Glomerular visceral epithelial cell (primary cell): Measurements from ENCODE around the gene RHCE.
"Not testable (repeated sequence)": the region's sequence is repeated elsewhere in the genome, so short reads cannot be mapped to it uniquely, and the experiment has no call there.

ENCODE experiments used
- DNase-seq: peaks from one replicate; pipeline ENCODE4 v3.0.0-alpha.2; 2016; ENCODE audit errors: extremely low spot score

Gene RHCE

GRCh38 chr1:25398079-25398478 lies 22.5 kb downstream of the RHCE start:
- not testable (repeated sequence) for DNase-seq

GRCh38 chr1:25397549-25397948 lies 23.1 kb downstream of the RHCE start:
- not testable (repeated sequence) for DNase-seq

- no peak for DNase-seq
Observed at GRCh38 chr1:25392841-25393240, 27.8 kb downstream of the RHCE start.

GRCh38 chr1:25389721-25390120 lies 30.9 kb downstream of the RHCE start:
- not testable (repeated sequence) for DNase-seq

DNA sequence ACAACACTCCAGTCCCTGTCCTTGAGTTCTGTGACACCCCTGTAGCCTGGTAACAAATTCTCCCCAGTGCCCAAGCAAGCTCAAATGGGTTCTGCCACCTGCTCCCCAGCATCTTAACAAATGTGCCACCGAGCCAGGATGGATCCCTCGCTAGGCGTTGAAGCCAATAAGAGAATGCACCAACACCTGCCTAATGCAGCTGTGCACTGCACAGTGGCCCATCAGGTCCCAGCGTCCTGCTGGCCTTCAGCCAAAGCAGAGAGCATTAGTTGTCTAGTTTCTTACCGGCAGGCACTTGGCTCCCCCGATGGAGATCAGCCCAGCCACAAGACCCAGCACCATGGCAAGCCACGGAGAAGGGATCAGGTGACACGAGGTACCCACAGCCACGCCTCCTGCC lies 31.9 kb downstream of the RHCE start:
- not testable (repeated sequence) for DNase-seq

DNA sequence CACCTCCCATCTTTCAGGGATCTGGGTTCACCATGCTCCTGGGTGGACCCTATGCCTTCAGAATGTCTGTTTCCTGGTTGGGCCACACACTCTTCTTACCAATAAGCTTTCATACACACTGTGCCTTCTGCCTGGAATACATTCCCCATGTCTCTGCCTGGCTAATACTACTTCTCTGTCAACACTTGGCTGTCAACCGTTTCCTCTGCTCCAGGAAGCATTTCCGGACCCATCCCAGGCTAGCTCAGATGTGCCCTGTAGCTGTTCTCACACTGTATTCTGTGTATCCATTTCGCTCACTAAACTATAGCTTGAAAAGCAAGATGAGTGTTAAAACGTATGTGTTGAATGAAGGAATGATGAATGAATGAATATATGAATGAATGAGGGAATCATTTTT lies 33.5 kb downstream of the RHCE start:
- not testable (repeated sequence) for DNase-seq

DNA sequence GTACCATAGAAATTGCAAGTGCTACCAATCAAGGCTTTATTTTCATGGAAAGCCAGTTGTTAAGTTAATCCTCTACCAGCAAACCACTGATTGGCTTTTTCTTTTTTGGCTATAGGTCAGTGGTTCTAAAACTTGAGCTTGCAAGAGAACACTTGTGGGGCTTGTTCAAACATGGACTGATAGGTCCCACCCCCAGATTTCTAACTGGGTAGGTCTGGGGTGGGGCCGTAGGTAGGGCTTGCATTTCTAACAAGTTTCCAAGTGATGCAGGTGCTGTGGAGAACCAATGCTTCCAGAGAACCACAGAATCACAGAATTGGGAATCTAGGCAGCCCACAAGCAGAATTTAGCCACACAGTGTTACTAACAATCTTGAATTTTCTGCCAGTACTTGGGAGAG lies 36.8 kb downstream of the RHCE start:
- not testable (repeated sequence) for DNase-seq

DNA sequence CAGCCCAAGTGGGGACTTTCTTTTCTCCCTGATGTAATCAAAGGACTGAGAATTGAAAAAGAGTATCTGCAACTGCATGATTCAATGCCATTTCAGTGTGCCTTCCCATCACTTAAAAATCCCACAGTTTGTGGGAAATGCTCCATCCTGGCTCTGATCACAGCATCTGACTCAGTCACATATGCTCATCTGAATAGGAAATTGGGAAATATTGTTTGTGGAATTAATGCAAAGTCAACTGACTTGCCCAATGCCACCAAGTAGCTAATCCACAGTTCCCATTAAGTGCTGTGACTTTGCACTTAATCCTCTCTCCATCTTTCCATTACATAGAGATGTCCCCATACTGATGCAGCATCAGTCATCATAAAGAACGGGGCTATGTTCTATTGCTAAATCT lies 37.5 kb downstream of the RHCE start:
- not testable (repeated sequence) for DNase-seq

- not testable (repeated sequence) for DNase-seq
Observed at GRCh38 chr1:25382543-25382942, 38.1 kb downstream of the RHCE start.

DNA sequence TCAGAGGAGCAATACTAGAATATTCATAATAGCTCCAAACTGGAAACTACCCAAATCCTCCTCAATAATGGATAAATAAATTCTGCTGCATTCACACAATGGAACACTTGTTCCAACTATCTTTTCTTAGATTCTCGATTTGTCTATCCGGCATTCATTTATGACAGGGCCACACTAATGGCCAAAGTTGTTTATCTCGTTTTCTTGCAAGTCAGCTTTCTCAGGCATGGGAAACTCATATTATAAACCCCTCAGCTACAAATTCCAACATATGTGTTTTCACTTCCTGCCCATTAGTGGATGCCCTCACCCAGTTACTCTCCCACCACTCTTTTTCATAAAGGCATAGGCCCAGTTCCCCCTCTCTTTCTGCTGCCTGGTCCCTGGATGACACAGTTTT lies 42.3 kb downstream of the RHCE start:
- DNase-seq, result not testable (repeated sequence)

DNA sequence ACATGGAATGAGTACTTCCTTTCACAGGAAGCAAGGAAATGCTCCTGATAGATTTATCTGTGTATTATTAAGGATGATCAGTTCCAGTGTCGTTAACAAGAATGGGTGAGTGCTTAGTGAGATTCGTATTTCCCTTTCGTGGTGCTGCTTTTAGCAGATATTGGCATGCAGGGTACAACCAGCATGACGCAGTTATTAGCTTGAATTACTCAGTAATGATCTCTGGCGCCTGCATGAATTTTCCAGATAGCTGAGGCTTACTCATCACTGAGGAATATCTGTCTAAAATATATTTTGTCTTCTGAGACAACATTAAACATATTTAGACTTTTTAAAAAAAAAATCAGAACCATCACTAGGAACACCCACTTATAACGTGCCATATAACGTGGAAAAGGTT lies 48.9 kb downstream of the RHCE start:
- not testable (repeated sequence) for DNase-seq

- DNase-seq, result not testable (repeated sequence)
Observed at GRCh38 chr1:25369691-25370271, 50.8 kb downstream of the RHCE start.

DNA sequence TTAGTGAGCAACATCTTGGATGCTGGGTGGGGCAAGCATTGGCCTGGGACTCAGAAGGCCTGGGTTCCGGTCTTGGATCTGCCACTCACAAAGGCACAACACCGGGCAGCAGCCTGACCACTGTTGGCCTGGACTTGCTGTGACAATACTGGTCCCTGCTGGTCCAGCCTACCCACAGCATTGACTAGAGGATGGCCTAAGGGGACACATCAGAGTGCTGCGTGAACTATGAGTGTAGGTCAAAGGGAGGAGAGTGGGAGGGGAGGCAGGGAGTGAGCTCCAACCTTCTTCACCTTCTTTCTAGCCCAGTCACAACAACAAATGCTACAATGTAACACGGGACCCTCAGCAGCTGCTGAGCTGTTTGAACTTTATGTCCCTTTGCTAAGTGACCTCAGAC lies 51.4 kb downstream of the RHCE start:
- no peak for DNase-seq

GRCh38 chr1:25362634-25363559 lies 57.7 kb downstream of the RHCE start:
- DNase-seq, result not testable (repeated sequence)

GRCh38 chr1:25361901-25362300 lies 58.7 kb downstream of the RHCE start:
- no peak for DNase-seq

GRCh38 chr1:25360596-25361581 lies 59.7 kb downstream of the RHCE start:
- peak; percentile 47 for DNase-seq

DNA sequence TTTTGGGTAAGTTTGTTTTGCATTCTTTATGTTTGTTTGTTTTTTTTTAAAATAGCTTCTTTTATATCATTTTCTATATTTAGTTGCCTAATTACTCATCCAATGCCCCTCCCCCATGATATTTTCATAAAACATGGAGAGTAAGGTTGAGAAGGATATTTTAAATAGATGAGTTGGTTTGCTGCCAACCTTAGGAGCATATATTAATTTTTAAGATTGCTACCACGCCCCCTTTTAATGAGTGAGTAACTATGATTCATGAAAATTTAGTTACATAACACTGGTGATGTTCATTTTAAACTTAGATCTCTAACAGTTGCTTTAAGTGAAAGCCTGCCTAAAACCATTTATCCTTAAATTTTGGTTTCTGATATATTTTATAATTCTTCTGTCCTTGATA lies 63.8 kb downstream of the RHCE start:
- no peak for DNase-seq

DNA sequence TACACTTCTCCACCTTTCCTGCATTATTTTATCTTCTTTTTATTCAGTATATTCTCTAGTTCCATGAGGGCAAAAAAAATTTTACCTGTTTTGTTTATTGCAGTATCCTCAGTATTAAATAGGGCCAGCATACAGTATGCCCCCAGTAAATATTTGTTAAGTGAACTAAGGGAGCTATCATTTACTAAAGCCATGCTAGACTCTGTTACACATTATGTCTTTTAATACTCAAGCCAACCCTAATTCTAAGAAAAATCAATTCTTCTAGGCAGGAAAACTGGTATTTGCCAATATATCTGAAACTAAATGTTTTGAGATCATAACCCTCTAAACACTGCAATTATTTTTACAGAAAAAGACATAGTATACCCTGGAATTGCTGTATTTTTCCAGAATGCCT lies 64.2 kb downstream of the RHCE start:
- no peak for DNase-seq

DNA sequence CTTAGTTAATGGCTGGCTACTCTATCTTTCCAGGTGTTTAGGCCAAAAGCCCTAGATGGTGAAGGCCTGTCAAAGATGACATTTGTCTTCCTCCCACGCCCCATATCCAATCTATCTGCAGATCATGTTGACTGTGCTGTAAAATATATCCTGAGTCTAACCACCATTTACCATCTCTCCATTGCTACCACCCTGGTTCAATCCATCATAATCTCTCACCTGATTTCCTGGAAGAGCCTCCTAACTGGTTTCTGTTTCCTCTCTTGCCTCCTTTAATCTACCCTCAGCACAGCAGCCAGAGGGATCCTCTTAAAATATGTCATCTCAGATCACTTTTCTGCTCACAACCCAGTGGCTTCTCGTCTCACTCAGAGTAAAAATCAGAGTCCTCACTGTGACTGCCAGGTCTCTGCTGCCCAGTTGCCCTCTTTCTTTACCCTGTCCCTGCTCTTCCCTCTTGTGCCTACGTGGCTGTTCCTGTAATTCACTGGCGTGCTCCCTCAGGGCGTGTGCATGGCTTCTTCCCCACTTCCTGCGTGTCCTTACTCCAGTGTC lies 64.7 kb downstream of the RHCE start:
- no peak for DNase-seq

DNA sequence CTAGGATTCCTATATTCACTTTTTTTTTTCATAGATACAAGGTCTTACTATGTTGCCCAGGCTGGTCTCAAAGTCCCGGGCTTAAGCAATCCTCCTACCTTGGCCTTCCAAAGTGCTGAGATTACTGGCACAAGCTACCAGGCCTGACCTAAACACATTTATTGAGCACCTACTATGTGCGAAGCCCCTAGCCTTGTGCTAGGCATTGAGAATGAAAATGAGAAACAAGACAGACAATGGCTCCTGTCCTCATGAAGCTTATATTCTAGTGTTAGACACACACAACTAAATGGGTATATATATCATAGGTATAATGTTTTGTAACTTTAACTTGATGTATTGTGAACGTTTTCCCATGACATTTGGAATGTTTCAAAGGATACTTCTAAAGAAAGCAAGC lies 71.0 kb downstream of the RHCE start:
- DNase-seq, result no peak

DNA sequence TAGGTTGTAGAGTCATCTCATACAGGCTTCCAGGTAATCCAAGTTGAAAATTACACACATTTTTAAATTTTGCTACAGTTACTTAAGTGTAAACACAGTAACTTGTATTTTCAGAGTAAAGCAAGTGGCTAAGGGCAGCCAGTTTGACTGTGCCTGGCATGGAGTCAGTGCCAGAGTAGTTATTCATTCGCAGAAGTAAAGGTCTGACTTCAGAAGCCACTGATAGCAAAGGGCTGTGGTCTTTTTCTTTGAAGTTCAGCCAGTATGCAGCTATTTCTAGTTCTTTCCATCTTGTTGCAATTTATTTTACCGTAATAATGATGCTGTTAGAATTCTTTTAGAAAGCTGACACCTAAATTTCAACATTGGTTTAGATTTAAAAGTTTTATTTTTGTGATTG lies 73.1 kb downstream of the RHCE start:
- no peak for DNase-seq

DNA sequence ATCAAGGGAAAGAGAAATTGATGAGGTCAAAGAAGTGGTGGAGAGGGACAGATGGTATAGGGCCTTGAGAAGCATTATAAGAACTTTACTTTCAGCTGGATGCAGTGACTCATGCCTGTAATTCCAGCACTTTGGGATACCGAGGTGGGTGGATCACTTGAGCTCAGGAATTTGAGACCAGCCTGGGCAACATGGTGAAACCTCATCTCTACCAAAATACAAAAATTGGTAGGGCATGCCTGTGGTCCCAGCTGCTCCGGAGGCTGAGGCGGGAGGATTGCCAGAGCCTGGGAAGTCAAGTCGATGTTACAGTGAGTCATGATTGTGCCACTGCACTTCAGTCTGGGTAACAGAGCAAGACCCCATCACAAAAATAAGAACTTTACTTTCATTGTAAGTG lies 76.8 kb downstream of the RHCE start:
- DNase-seq, result peak; percentile 79
